Naive thymus-derived CD4-positive, alpha-beta T cell (primary cell): ENCODE data around the gene TIRAP. TPM values are rescaled to one million over a fixed set of nuclear protein-coding genes. Genes with fewer than 3 reads are reported as not detected.

Experiments used
- ATAC-seq: fragments of 150-1000 bp; cut with Tn5 transposase; 2 replicates; pipeline ENCODE4 v1.10.0; 2021; ENCODE audit warnings: mild to moderate bottlenecking, moderate library complexity
- CTCF ChIA-PET: fragments of 350-600 bp; sonication (Branson Sonifier 250); formaldehyde crosslinking; loops from one replicate; lab custom pipeline; 2021; ENCODE audit warnings: antibody characterized with exemption; lab: Charles Lee
- POLR2A ChIA-PET: fragments of 350-600 bp; sonication (Branson Sonifier 250); formaldehyde crosslinking; loops from one replicate; lab custom pipeline; 2021; ENCODE audit warnings: antibody characterized with exemption, inconsistent platforms; lab: Charles Lee
- DNase-seq, 9 donors: peaks; one replicate each; pipeline versions ENCODE4 v3.0.0 to v3.0.0-alpha.2; 2020 to 2022; ENCODE audit warnings: mixed read lengths in 1 of 9
- H3K27ac ChIP-seq: one replicate; pipeline ENCODE4 v1.7.0; 2013; ENCODE audit warnings: mild to moderate bottlenecking, low read depth, low read length, moderate library complexity
- H3K27me3 ChIP-seq, 2 donors: one replicate each; pipeline ENCODE4 v1.7.0; 2013; ENCODE audit warnings: low read length in 2 of 2, mild to moderate bottlenecking in 2 of 2, moderate library complexity in 2 of 2; ENCODE audit not compliant: control insufficient read depth in 2 of 2, insufficient read depth in 2 of 2
- H3K36me3 ChIP-seq, 3 experiments: 1 replicate in 2 of 3; 2 replicates in 1 of 3; pipeline ENCODE4 v1.7.0; 2013; ENCODE audit warnings: low read length in 3 of 3, mild to moderate bottlenecking in 3 of 3, moderate library complexity in 1 of 3; ENCODE audit not compliant: insufficient read depth in 3 of 3, control insufficient read depth in 2 of 3
- H3K4me1 ChIP-seq, 2 donors: one replicate each; pipeline ENCODE4 v1.7.0; 2013; ENCODE audit warnings: low read length in 2 of 2, mild to moderate bottlenecking in 2 of 2, moderate library complexity in 1 of 2; ENCODE audit not compliant: control insufficient read depth in 2 of 2, insufficient read depth in 2 of 2
- H3K4me3 ChIP-seq: 2 replicates; pipeline ENCODE4 v1.7.0; 2013; ENCODE audit warnings: mild to moderate bottlenecking, low read length
- H3K9me3 ChIP-seq, 3 experiments: 1 replicate in 2 of 3; 2 replicates in 1 of 3; pipeline ENCODE4 v1.7.0; 2013; ENCODE audit warnings: low read length in 3 of 3; ENCODE audit not compliant: control insufficient read depth in 2 of 3
- H3K27ac Mint-ChIP-seq, 9 donors: one replicate each; pipeline ENCODE4 v1.8.0; 2020 to 2022; ENCODE audit warnings: mixed read lengths in 9 of 9, mild to moderate bottlenecking in 8 of 9, moderate library complexity in 5 of 9, inconsistent platforms in 2 of 9
- H3K27me3 Mint-ChIP-seq, 5 donors: one replicate each; pipeline ENCODE4 v1.8.0; 2021 to 2022; ENCODE audit warnings: mixed read lengths in 5 of 5, mild to moderate bottlenecking in 1 of 5
- H3K36me3 Mint-ChIP-seq, 5 donors: one replicate each; pipeline ENCODE4 v1.8.0; 2020 to 2022; ENCODE audit warnings: mixed read lengths in 5 of 5, mild to moderate bottlenecking in 3 of 5, inconsistent platforms in 1 of 5
- H3K4me1 Mint-ChIP-seq, 7 donors: one replicate each; pipeline ENCODE4 v1.8.0; 2020 to 2022; ENCODE audit warnings: mixed read lengths in 7 of 7, mild to moderate bottlenecking in 3 of 7, inconsistent platforms in 1 of 7
- H3K4me3 Mint-ChIP-seq, 10 donors: one replicate each; pipeline ENCODE4 v1.8.0; 2020 to 2022; ENCODE audit warnings: mild to moderate bottlenecking in 10 of 10, mixed read lengths in 10 of 10, moderate library complexity in 6 of 10, inconsistent platforms in 2 of 10
- H3K9me3 Mint-ChIP-seq, 11 donors: one replicate each; pipeline ENCODE4 v1.8.0; 2020 to 2022; ENCODE audit warnings: mixed read lengths in 11 of 11, mild to moderate bottlenecking in 4 of 11, inconsistent platforms in 1 of 11, moderate library complexity in 1 of 11
- intact Hi-C, 2 donors: fragments of 100-400 bp; cut with micrococcal nuclease; formaldehyde crosslinking; loops; one replicate each; pipeline ENCODE4 v1.15.1; 2023
- polyA plus RNA-seq, 2 donors: library from polyadenylated mRNA; unstranded; fragments of 300-500 nt; fragmentation: Illumina TruSeq; gene quantifications; one replicate each; pipeline ENCODE4 v1.2.3, GENCODE V29; 2021
- total RNA-seq, 6 experiments: library from RNA in 5 of 6; stranded (reverse) in 5 of 6; gene quantifications; 1 replicate in 5 of 6; 2 replicates in 1 of 6; pipeline ENCODE4 v1.2.3 and lab custom pipeline; 2021 to 2026

Gene TIRAP
- total and polyA plus RNA-seq, 7 experiments from 2014 or later: 9.6 to 21.5 (median 16.3) TPM

- Mint-ChIP-seq H3K27me3 (no peaks in the 10 kb centered on the region), H3K9me3 (peaks cover 0 to 1% (median 0%) of the 10 kb centered on the region in 11 donors), H3K4me3 (no peak overlapping the region), H3K36me3 (peaks cover 0 to 57% (median 19%) of the 10 kb centered on the region in 5 donors), H3K27ac (peak overlapping the region in 5 of 9 donors; percentile 26 to 68 (median 55)), H3K4me1 (peaks cover 0 to 28% (median 3%) of the 10 kb centered on the region in 7 donors)
- POLR2A ChIA-PET: no interaction called here
- CTCF ChIA-PET: no interaction called here
- no peak overlapping the region for H3K4me3 ChIP-seq
- no peak for ATAC-seq
- no peak for DNase-seq
- no peaks in the 10 kb centered on the region for H3K9me3 ChIP-seq
- intact Hi-C loops: no loop called here
- H3K36me3 ChIP-seq: peaks cover 0 to 84% (median 12%) of the 10 kb centered on the region in 3 experiments
- no peaks in the 10 kb centered on the region for H3K4me1 ChIP-seq
- no peak overlapping the region for H3K27ac ChIP-seq
- H3K27me3 ChIP-seq: no peaks in the 10 kb centered on the region
Measured at GRCh38 chr11:126340960-126341606, 58.2 kb downstream of the TIRAP start.

GRCh38 chr11:126341760-126342161 is 58.9 kb downstream of the TIRAP start:
- Mint-ChIP-seq H3K4me3 (no peak overlapping the region), H3K27me3 (no peaks in the 10 kb centered on the region), H3K4me1 (peaks cover 0 to 26% (median 0%) of the 10 kb centered on the region in 7 donors), H3K9me3 (peaks cover 0 to 1% (median 0%) of the 10 kb centered on the region in 11 donors), H3K36me3 (peaks cover 0 to 56% (median 17%) of the 10 kb centered on the region in 5 donors), H3K27ac (peak overlapping the region in 3 of 9 donors; percentile 15 to 58 (median 47))
- H3K9me3 ChIP-seq: no peaks in the 10 kb centered on the region
- H3K27me3 ChIP-seq: no peaks in the 10 kb centered on the region
- H3K36me3 ChIP-seq: peaks cover 0 to 85% (median 10%) of the 10 kb centered on the region in 3 experiments
- DNase-seq (no peak), ATAC-seq (no peak)
- H3K27ac ChIP-seq: no peak overlapping the region
- no peak overlapping the region for H3K4me3 ChIP-seq
- POLR2A ChIA-PET: no interaction called here
- H3K4me1 ChIP-seq: no peaks in the 10 kb centered on the region
- CTCF ChIA-PET: no interaction called here
- intact Hi-C loops: no loop called here

DNA sequence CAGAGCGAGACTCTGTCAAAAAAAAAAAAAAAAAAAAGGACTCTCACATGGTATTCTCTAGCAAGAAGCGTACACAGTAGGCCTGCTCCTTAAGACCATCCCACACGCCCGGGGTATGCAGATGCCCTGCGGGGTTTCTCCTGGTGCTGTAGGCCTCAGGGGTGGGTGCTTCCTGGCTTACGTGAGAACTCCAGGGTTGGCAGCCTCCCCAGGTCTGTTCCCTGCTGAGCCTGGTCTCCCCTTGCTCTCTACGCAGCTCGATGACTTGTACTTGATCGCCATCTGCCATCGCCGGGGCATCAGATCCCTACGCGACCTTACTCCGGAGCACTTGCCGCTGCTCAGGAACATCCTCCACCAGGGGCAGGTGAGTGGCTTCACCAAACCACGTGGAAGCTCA is 60.2 kb downstream of the TIRAP start:
- no peaks in the 10 kb centered on the region for H3K4me1 ChIP-seq
- H3K9me3 ChIP-seq: no peaks in the 10 kb centered on the region
- no peaks in the 10 kb centered on the region for H3K27me3 Mint-ChIP-seq
- H3K4me3 ChIP-seq: no peak overlapping the region
- peaks cover 0 to 25% (median 0%) of the 10 kb centered on the region in 7 donors for H3K4me1 Mint-ChIP-seq
- H3K9me3 Mint-ChIP-seq: peaks cover 0 to 1% (median 0%) of the 10 kb centered on the region in 11 donors
- intact Hi-C loops: no loop called here
- no peak overlapping the region for H3K27ac ChIP-seq
- peaks cover 0 to 75% (median 0%) of the 10 kb centered on the region in 3 experiments for H3K36me3 ChIP-seq
- POLR2A ChIA-PET: interaction anchor here (1.2 kb wide), 1 partner anchor 25 kb away, joined by 3 read pairs; no protein-coding TSS in a partner anchor
- CTCF ChIA-PET: no interaction called here
- H3K36me3 Mint-ChIP-seq: peaks cover 0 to 50% (median 17%) of the 10 kb centered on the region in 5 donors
- no peak overlapping the region for H3K4me3 Mint-ChIP-seq
- no peak overlapping the region for H3K27ac Mint-ChIP-seq
- H3K27me3 ChIP-seq: no peaks in the 10 kb centered on the region
- ATAC-seq: no peak
- DNase-seq: no peak

Other genes starting within 250 kb of the TIRAP start
- 1 to 10 TPM; 1.5 to 4.8 (median 2.3) TPM for gene CDON, start 220.2 kb upstream of the TIRAP start, total RNA-seq
- gene CDON, start 220.2 kb upstream of the TIRAP start, polyA plus RNA-seq: under 1 TPM; 0.24 to 0.69 TPM
- 10 to 100 TPM; 30.1 to 49.6 (median 43.8) TPM for gene RPUSD4, start 71.4 kb upstream of the TIRAP start, total RNA-seq
- 10 to 100 TPM; 15.4 to 25.8 TPM for gene RPUSD4, start 71.4 kb upstream of the TIRAP start, polyA plus RNA-seq
- gene FAM118B, start 71.3 kb upstream of the TIRAP start, total RNA-seq: 10 to 100 TPM in 3 of 5 experiments, 1 to 10 TPM in 2; 4.0 to 10.9 (median 10.5) TPM
- 10 to 100 TPM; 12.2 to 14.7 TPM for gene FAM118B, start 71.3 kb upstream of the TIRAP start, polyA plus RNA-seq
- gene SRPRA, start 14.2 kb upstream of the TIRAP start, total RNA-seq: 100 to 1,000 TPM; 141 to 179 (median 150) TPM
- 100 to 1,000 TPM in 1 of 2 donors, 10 to 100 TPM in 1; 81.6 to 144 TPM for gene SRPRA, start 14.2 kb upstream of the TIRAP start, polyA plus RNA-seq
- 10 to 100 TPM; 27.5 to 42.7 (median 35.5) TPM for gene FOXRED1, start 13.9 kb upstream of the TIRAP start, total RNA-seq
- gene FOXRED1, start 13.9 kb upstream of the TIRAP start, polyA plus RNA-seq: 10 to 100 TPM; 20.4 to 26.1 TPM
- gene DCPS, start 21.0 kb downstream of the TIRAP start, total RNA-seq: 10 to 100 TPM; 11.0 to 37.2 (median 17.4) TPM
- gene DCPS, start 21.0 kb downstream of the TIRAP start, polyA plus RNA-seq: 10 to 100 TPM; 37.9 to 39.2 TPM
- 10 to 100 TPM in 1 of 5 experiments, 1 to 10 TPM in 4; 2.7 to 13.4 (median 4.7) TPM for gene ST3GAL4, start 72.6 kb downstream of the TIRAP start, total RNA-seq
- 1 to 10 TPM; 4.0 to 4.1 TPM for gene ST3GAL4, start 72.6 kb downstream of the TIRAP start, polyA plus RNA-seq